Measurements from ENCODE around the gene CUTA. TPM values are rescaled to one million over a fixed set of nuclear protein-coding genes. Genes with fewer than 3 reads are reported as not detected.

The CUTA gene
- total and polyA plus RNA-seq, 2 of the 13 experiments (the other 11 are each of a cell fraction or from before 2014, with no cell fraction given): 170 to 180 TPM

DNA sequence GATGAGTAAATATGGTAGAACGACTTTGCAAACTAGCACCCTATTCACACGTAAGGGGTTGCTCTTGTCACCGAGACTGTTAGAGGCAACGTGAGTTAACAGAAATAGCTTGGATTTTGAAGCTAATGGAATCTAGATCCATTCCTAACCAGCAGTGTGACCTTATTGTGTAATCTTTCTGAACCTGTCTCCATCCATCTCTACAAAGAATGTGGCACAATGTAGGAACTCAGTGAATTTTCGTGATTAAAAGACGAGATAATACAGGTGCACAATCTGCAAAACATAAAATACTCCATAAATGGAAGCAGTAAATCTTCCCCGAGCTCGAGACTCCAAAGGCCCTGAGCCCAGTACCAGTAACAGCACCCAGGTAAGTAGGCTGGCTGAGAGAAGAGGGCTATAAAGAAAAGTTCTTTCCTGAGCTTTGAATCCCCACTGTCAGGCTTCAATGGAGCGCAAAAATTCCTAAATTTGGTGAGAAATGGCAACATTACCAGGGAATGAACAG, 27.1 kb downstream of the CUTA start (continued):
- TF ChIP-seq, protein P1, sequence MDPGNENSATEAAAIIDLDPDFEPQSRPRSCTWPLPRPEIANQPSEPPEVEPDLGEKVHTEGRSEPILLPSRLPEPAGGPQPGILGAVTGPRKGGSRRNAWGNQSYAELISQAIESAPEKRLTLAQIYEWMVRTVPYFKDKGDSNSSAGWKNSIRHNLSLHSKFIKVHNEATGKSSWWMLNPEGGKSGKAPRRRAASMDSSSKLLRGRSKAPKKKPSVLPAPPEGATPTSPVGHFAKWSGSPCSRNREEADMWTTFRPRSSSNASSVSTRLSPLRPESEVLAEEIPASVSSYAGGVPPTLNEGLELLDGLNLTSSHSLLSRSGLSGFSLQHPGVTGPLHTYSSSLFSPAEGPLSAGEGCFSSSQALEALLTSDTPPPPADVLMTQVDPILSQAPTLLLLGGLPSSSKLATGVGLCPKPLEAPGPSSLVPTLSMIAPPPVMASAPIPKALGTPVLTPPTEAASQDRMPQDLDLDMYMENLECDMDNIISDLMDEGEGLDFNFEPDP (CRISPR knock-in tag; conservative IDR thresholded peaks at IDR 0.05): 0 out of 2 replicates have a peak, but pooled peaks have one; percentile 63
- TF ChIP-seq ZNF749 (CRISPR knock-in tag; IDR thresholded peaks at IDR 0.05; ENCODE audit: borderline replicate concordance) (0 out of 2 replicates have a peak, but pooled peaks have one; percentile 11), ZNF83 (CRISPR knock-in tag; IDR thresholded peaks at IDR 0.05; ENCODE audit: borderline replicate concordance) (no peak), ZNF816 (CRISPR knock-in tag; IDR thresholded peaks at IDR 0.05; ENCODE audit: borderline replicate concordance) (0 out of 2 replicates have a peak, but pooled peaks have one; percentile 81), ZBTB42 (CRISPR knock-in tag; IDR thresholded peaks at IDR 0.05) (0 out of 2 replicates have a peak, but pooled peaks have one; percentile 14), NR2C2 (CRISPR knock-in tag; IDR thresholded peaks at IDR 0.05; ENCODE audit: borderline replicate concordance) (no peak), NCOA1 (CRISPR knock-in tag; IDR thresholded peaks at IDR 0.05) (0 out of 2 replicates have a peak, but pooled peaks have one; percentile 28), ZNF431 (CRISPR knock-in tag; IDR thresholded peaks at IDR 0.05; ENCODE audit: borderline replicate concordance, low read depth) (0 out of 2 replicates have a peak, but pooled peaks have one; percentile 13)
- TF ChIP-seq, protein P2, sequence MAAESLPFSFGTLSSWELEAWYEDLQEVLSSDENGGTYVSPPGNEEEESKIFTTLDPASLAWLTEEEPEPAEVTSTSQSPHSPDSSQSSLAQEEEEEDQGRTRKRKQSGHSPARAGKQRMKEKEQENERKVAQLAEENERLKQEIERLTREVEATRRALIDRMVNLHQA (CRISPR knock-in tag; IDR thresholded peaks at IDR 0.05): 0 out of 2 replicates have a peak, but pooled peaks have one; percentile 46

DNA sequence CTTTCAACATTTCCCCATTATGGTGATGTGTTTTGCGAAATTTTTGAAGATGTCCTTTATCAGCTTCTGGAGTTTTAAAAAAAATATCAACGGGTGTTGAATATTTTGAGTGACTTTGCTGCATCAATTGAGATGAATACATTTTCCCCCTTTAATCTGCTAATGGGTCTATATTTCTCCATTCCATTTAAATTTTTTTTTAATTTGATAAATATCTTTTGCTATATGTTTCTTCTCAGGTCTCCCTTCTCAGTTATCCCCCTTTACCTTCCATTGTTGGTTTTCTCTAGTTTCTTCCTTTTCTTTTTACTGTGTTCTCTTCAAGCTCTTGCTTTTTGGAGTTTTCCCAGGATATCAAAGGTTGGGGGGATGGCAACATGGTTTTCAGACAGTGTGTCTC, 27.7 kb downstream of the CUTA start:
- FAIRE-seq (no peak), ATAC-seq (no peak), DNase-seq (ENCODE audit: low spot score) (no peak)
- Histone ChIP-seq H2AFZ (ENCODE audit: low read length) (no peak overlapping the region), H3K79me2 (ENCODE audit: insufficient read depth, low read length) (peaks cover 34% of the 10 kb centered on the region), H3K9ac (ENCODE audit: insufficient read depth, low read depth, low read length) (no peak overlapping the region), H3K4me2 (ENCODE audit: low read depth, low read length) (no peak overlapping the region), H3K27me3 (ENCODE audit: control insufficient read depth in 1 of 2, insufficient read depth in 2 of 2, low read length in 2 of 2) (no peaks in the 10 kb centered on the region; a peak in 1 of 5 replicates), H3K36me3 (replicated peaks in 1 of 2; ENCODE audit: control insufficient read depth in 1 of 2, insufficient read depth in 2 of 2, low read length in 2 of 2) (no peaks in the 10 kb centered on the region; a peak in 1 of 5 replicates), H3K27ac (ENCODE audit: extremely low read length, insufficient read depth, low read length) (no peak overlapping the region), H4K20me1 (ENCODE audit: insufficient read depth, low read length) (no peaks in the 10 kb centered on the region), H3K4me1 (ENCODE audit: insufficient read depth, low read length) (peaks cover 37% of the 10 kb centered on the region), H3K9me3 (ENCODE audit: low read length) (no peaks in the 10 kb centered on the region), H3K4me3 (replicated peaks in 1 of 3; ENCODE audit: insufficient read depth in 1 of 3, low read depth in 2 of 3, low read length in 3 of 3) (no peak overlapping the region)
- intact Hi-C loops (cut with micrococcal nuclease; ENCODE audit: unreplicated experiment): loop anchor here (5.0 kb wide), 1 partner anchor 193 kb away; no protein-coding TSS in a partner anchor
- no TSS peak for BruUV-seq (replicated peaks)
- POLR2A ChIA-PET: interaction anchor here (1.1 to 1.5 kb wide), 4 partner anchors 28 to 118 kb away, joined by 4 to 8 read pairs (median 6); partner anchors contain the start of genes CUTA, RPS18, VPS52 and ZBTB9
- CTCF ChIA-PET (ENCODE audit: low intra/inter-chr PET ratio, low total read pairs): no interaction called here
- in situ Hi-C loops (cut with HindIII; ENCODE audit: extremely low pct_ligation_motif_present, low pct_unique_long_range_greater_than_20kb): no loop called here
- 94% methylated on average over 2 of the region's 2 CpGs for WGBS (ENCODE audit: low lambda C conversion rate)
- no peak for TF ChIP-seq TBX2 (CRISPR knock-in tag; IDR thresholded peaks at IDR 0.05; ENCODE audit: borderline replicate concordance)
- no peak for TF ChIP-seq REPIN1 (CRISPR knock-in tag; IDR thresholded peaks at IDR 0.05; ENCODE audit: borderline replicate concordance, low read depth)
- TF ChIP-seq CEBPB (IDR thresholded peaks at IDR 0.05; ENCODE audit: borderline replicate concordance, low read depth, low read length): no peak
- TF ChIP-seq CBX1 (IDR thresholded peaks at IDR 0.05; ENCODE audit: low read depth): no peak
- no peak for TF ChIP-seq THAP11 (CRISPR knock-in tag; IDR thresholded peaks at IDR 0.05)
- no peak for TF ChIP-seq ZNF577 (CRISPR knock-in tag; IDR thresholded peaks at IDR 0.05; ENCODE audit: borderline replicate concordance, low read depth)
- no peak for TF ChIP-seq SNRNP70 (IDR thresholded peaks at IDR 0.05; ENCODE audit: low read depth, low read length)
- no peak for TF ChIP-seq REL (CRISPR knock-in tag; conservative IDR thresholded peaks at IDR 0.05)
- TF ChIP-seq ZNF652 (CRISPR knock-in tag; IDR thresholded peaks at IDR 0.05; ENCODE audit: borderline replicate concordance, low read depth): no peak
- no peak for TF ChIP-seq ZNF451 (CRISPR knock-in tag; IDR thresholded peaks at IDR 0.05)

Data from HepG2 (cell line).